H1 (cell line): ENCODE measurements around the gene GRIK2. TPM values are rescaled to one million over a fixed set of nuclear protein-coding genes. Genes with fewer than 3 reads are reported as not detected.

Source experiments
- BACH1 ChIP-seq: IDR thresholded peaks from 2 replicates; pipeline ENCODE4 v1.6.1; 2012; ENCODE audit warnings: low read length, improper control_type of control experiment
- BCL11A ChIP-seq, 2 experiments: IDR thresholded peaks; one replicate each; pipeline ENCODE4 v1.6.1; 2011; ENCODE audit warnings: low read depth in 2 of 2, low read length in 2 of 2, mild to moderate bottlenecking in 2 of 2
- CEBPB ChIP-seq: IDR thresholded peaks from 2 replicates; pipeline ENCODE4 v1.6.1; 2012; ENCODE audit warnings: low read depth, low read length
- CHD1 ChIP-seq: IDR thresholded peaks from 2 replicates; pipeline ENCODE4 v1.6.1; 2012; ENCODE audit warnings: low read depth, low read length, improper control_type of control experiment
- CHD2 ChIP-seq: IDR thresholded peaks from 2 replicates; pipeline ENCODE4 v1.6.1; 2012; ENCODE audit warnings: low read length, improper control_type of control experiment
- GTF2F1 ChIP-seq: IDR thresholded peaks from 2 replicates; pipeline ENCODE4 v1.6.1; 2012; ENCODE audit warnings: low read depth, low read length, improper control_type of control experiment, borderline replicate concordance
- KDM5A ChIP-seq: fragments of 200-600 bp; IDR thresholded peaks from 2 replicates; pipeline ENCODE4 v1.7.1; 2012; ENCODE audit warnings: mild to moderate bottlenecking, low read length, inconsistent platforms, mixed read lengths
- NRF1 ChIP-seq: IDR thresholded peaks from 2 replicates; pipeline ENCODE4 v1.6.1; 2011; ENCODE audit warnings: mild to moderate bottlenecking, low read depth, low read length, improper control_type of control experiment
- POLR2A ChIP-seq, 2 experiments: IDR thresholded peaks; 1 replicate in 1 of 2; 2 replicates in 1 of 2; pipeline ENCODE4 v1.6.1; 2011; ENCODE audit warnings: low read depth in 2 of 2, low read length in 2 of 2, mild to moderate bottlenecking in 2 of 2; ENCODE audit errors: control extremely low read depth in 1 of 2
- RFX5 ChIP-seq: IDR thresholded peaks from 2 replicates; pipeline ENCODE4 v1.6.1; 2011; ENCODE audit warnings: low read depth, low read length, improper control_type of control experiment, borderline replicate concordance
- RNF2 ChIP-seq: fragments of 200-900, 300-1000 bp; sonication (generic); IDR thresholded peaks from 2 replicates; pipeline ENCODE4 v1.7.1; 2016; ENCODE audit warnings: borderline replicate concordance, low read depth, mild to moderate bottlenecking, antibody characterized with exemption, low read length; ENCODE audit not compliant: poor library complexity, severe bottlenecking; ENCODE audit errors: missing control alignments
- SAP30 ChIP-seq: fragments of 300-600 bp; sonication (generic); IDR thresholded peaks from 2 replicates; pipeline ENCODE4 v1.7.1; 2012; ENCODE audit warnings: low read length, moderate library complexity, mild to moderate bottlenecking, inconsistent platforms; ENCODE audit not compliant: insufficient read depth, insufficient replicate concordance
- SIX5 ChIP-seq: IDR thresholded peaks from 2 replicates; pipeline ENCODE4 v1.6.1; 2011; ENCODE audit warnings: mild to moderate bottlenecking, low read depth, low read length
- SP2 ChIP-seq: IDR thresholded peaks from 2 replicates; pipeline ENCODE4 v1.6.1; 2012; ENCODE audit warnings: mild to moderate bottlenecking, low read length, inconsistent platforms
- YY1 ChIP-seq: IDR thresholded peaks from 2 replicates; pipeline ENCODE4 v1.6.1; 2011; ENCODE audit warnings: low read depth, mild to moderate bottlenecking, low read length
- ZNF274 ChIP-seq: IDR thresholded peaks from 2 replicates; pipeline ENCODE4 v1.7.0; 2012; ENCODE audit warnings: low read length, borderline replicate concordance; ENCODE audit errors: extremely low read depth
- polyA plus RNA-seq, 7 experiments: library from polyadenylated mRNA; depleted of rRNA in 3 of 7; stranded (reverse) in 5 of 7; unstranded in 2 of 7; fragments of >200 nt in 5 of 7; fragments of 200-250 nt in 2 of 7; gene quantifications; 1 replicate in 5 of 7; 2 replicates in 1 of 7; 4 replicates in 1 of 7; pipeline versions ENCODE4 v1.2.1 to v1.2.3, GENCODE V29; 2011 to 2013; ENCODE audit warnings: missing spikeins in 2 of 7, mixed read lengths in 2 of 7
- total RNA-seq: library from RNA; stranded (reverse); fragmentation: NEBNext Ultra II Directional; extraction: Animal tissue kit (Norgen Biotek cat#: 25700); gene quantifications from 2 replicates; pipeline ENCODE4 v1.2.1, GENCODE V29; 2021
- TF ChIP-seq, protein P1 (sequence below): IDR thresholded peaks from 2 replicates; pipeline ENCODE4 v1.6.1; 2011; ENCODE audit warnings: low read length, improper control_type of control experiment

The GRIK2 gene
- total and polyA plus RNA-seq, 2 of the 8 experiments (the other 6 are each of a cell fraction or from before 2014, with no cell fraction given), result 1.8 to 2.2 TPM

DNA sequence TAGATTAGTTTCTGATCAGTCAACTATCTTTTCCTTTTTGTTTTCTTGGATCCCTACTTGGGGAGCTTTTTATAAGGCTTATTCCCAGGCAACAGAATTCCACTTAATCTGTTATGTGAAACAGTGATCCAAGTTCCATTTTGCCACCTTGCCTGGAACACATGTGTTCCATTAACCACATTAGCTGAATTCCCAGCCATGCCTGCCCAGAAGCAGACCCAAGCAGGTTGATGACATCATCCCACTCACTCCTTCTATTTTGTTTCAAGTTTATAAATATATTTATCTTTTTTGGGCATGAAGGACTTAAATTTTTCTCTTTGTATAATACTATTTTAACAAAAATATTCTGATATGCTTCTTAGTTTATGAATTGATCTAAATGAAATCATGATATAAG lies 587.4 kb downstream of the GRIK2 start (continued):
- TF ChIP-seq RNF2 (no peak), RFX5 (no peak), CHD2 (no peak), BCL11A (IDR thresholded peaks at IDR 0.05; ENCODE audit: low read depth in 2 of 2, low read length in 2 of 2) (no peak), BACH1 (no peak), SAP30 (no peak), POLR2A (IDR thresholded peaks at IDR 0.05; ENCODE audit: control extremely low read depth in 1 of 2, low read depth in 2 of 2, low read length in 2 of 2) (no peak), NRF1 (no peak), CEBPB (no peak), SIX5 (no peak), ZNF274 (no peak), KDM5A (no peak), GTF2F1 (no peak), SP2 (no peak), CHD1 (no peak), YY1 (no peak)
- TF ChIP-seq, protein P1, sequence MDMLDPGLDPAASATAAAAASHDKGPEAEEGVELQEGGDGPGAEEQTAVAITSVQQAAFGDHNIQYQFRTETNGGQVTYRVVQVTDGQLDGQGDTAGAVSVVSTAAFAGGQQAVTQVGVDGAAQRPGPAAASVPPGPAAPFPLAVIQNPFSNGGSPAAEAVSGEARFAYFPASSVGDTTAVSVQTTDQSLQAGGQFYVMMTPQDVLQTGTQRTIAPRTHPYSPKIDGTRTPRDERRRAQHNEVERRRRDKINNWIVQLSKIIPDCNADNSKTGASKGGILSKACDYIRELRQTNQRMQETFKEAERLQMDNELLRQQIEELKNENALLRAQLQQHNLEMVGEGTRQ, result no peak
- TF ChIP-seq, all 59 proteins: peak for 0
